Smooth muscle cell of the pulmonary artery (primary cell): ENCODE results near the gene ERMN. TPM values are rescaled to one million over a fixed set of nuclear protein-coding genes. Genes with fewer than 3 reads are reported as not detected.

Experiments used
- total RNA-seq: library from RNA; depleted of rRNA; stranded (reverse); fragments of >200 nt; gene quantifications from 2 replicates; pipeline ENCODE4 v1.2.3, GENCODE V29; 2014

Gene ERMN
- 0.96 and 1.1 TPM in 2 replicates for total RNA-seq

GRCh38 chr2:157325786-157326185 is at the start of gene ERMN:
TSS of gene ERMN (minus strand) at chr2:157325824. CDS start at chr2:157325642, 182 bp downstream.

Other genes starting within 250 kb of the ERMN start
- 146 and 164 TPM in 2 replicates for gene GALNT5, start 68.1 kb downstream of the ERMN start, total RNA-seq
- gene CYTIP, start 118.3 kb upstream of the ERMN start, total RNA-seq, result 5.5 and 23.5 TPM in 2 replicates